IgD-negative memory B cell (primary cell): ENCODE results near the gene SRPK1. TPM values are rescaled to one million over a fixed set of nuclear protein-coding genes. Genes with fewer than 3 reads are reported as not detected.

Source experiments
- H3K27ac Mint-ChIP-seq, 3 donors: one replicate each; pipeline ENCODE4 v1.8.0; 2020 to 2022; ENCODE audit warnings: mild to moderate bottlenecking in 3 of 3, mixed read lengths in 3 of 3, moderate library complexity in 1 of 3
- H3K27me3 Mint-ChIP-seq: one replicate; pipeline ENCODE4 v1.8.0; 2021; ENCODE audit warnings: mixed read lengths
- H3K36me3 Mint-ChIP-seq: one replicate; pipeline ENCODE4 v1.8.0; 2020; ENCODE audit warnings: mild to moderate bottlenecking, mixed read lengths
- H3K4me1 Mint-ChIP-seq, 3 donors: one replicate each; pipeline ENCODE4 v1.8.0; 2020 to 2022; ENCODE audit warnings: mixed read lengths in 3 of 3, mild to moderate bottlenecking in 1 of 3
- H3K4me3 Mint-ChIP-seq, 4 donors: one replicate each; pipeline ENCODE4 v1.8.0; 2020 to 2022; ENCODE audit warnings: mild to moderate bottlenecking in 4 of 4, mixed read lengths in 4 of 4, moderate library complexity in 3 of 4
- H3K9me3 Mint-ChIP-seq, 3 donors: one replicate each; pipeline ENCODE4 v1.8.0; 2020 to 2021; ENCODE audit warnings: mixed read lengths in 3 of 3, mild to moderate bottlenecking in 1 of 3
- polyA plus RNA-seq: library from polyadenylated mRNA; unstranded; fragments of 300-500 nt; fragmentation: Illumina TruSeq; gene quantifications from one replicate; pipeline ENCODE4 v1.2.3, GENCODE V29; 2021

SRPK1 gene
- polyA plus RNA-seq, 1 donor from 2014 or later: 36.0 TPM

DNA sequence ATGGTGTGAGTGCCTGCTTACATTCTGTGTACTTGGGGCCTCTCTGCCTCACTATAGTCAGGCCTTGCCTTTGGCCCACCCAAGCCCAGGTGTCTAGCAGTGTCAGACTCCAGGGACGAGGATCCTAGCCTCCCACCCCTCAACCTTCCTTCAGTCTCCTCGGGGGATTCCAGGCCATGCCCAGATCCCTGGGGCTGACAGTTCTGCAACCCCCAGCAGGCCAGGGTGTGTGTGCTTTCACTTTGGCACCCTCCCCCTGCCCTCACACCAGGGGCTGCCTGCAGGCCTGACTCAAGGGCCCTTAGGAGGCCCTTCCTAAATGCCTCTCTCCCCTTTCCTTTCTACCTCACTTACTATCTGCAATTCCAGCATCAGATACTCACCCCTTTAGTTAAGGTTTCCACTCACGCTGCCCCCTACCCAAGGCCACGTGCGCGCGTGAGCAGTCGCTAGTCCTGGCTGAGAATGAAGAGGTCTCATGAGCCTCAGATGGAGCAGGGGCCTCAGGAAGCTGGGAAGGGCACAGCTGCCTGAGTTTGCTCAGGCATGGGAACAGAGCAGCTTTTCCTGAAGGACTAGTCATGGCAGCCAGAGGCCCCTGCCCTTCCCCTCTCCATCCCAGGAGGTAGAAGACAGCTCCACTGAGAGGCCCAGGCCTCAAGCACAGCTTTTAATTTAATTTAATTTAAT is 122.9 kb downstream of the SRPK1 start:
- Mint-ChIP-seq H3K9me3 (no peaks in the 10 kb centered on the region), H3K4me1 (no peaks in the 10 kb centered on the region), H3K27ac (no peak overlapping the region), H3K27me3 (peaks cover 16% of the 10 kb centered on the region), H3K36me3 (no peaks in the 10 kb centered on the region), H3K4me3 (no peak overlapping the region)

DNA sequence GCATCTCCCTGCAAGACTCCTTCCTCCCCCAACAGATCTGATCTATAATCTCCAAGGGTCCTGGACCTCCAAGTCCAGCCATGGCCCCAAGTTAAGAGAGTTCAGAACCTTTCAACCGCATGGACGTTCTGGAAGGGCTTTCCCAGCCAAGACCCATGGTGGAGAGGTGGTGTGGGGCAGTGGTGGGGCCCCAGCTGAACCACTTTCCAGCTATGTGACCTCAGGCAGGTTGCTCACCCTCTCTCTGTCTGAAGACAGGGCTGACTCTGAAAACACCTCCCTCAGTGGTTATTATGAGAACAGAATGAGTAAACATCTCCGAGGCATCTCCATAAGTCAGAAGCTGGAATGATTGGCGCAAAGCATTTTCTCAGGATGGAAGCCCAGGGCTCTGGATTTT is 124.7 kb downstream of the SRPK1 start:
- Mint-ChIP-seq H3K27ac (no peak overlapping the region), H3K27me3 (peaks cover 16% of the 10 kb centered on the region), H3K4me1 (no peaks in the 10 kb centered on the region), H3K4me3 (no peak overlapping the region), H3K9me3 (no peaks in the 10 kb centered on the region), H3K36me3 (no peaks in the 10 kb centered on the region)

GRCh38 chr6:35795453-35796071 is 125.3 kb downstream of the SRPK1 start:
- Mint-ChIP-seq H3K4me1 (no peaks in the 10 kb centered on the region), H3K36me3 (no peaks in the 10 kb centered on the region), H3K9me3 (no peaks in the 10 kb centered on the region), H3K4me3 (peak overlapping the region in 1 of 4 donors; percentile 29), H3K27ac (no peak overlapping the region), H3K27me3 (peaks cover 16% of the 10 kb centered on the region)

- Mint-ChIP-seq H3K9me3 (peaks cover 0 to 2% (median 0%) of the 10 kb centered on the region in 3 donors), H3K27ac (no peak overlapping the region), H3K4me1 (no peaks in the 10 kb centered on the region), H3K27me3 (peaks cover 17% of the 10 kb centered on the region), H3K36me3 (no peaks in the 10 kb centered on the region), H3K4me3 (no peak overlapping the region)
Measured at GRCh38 chr6:35794536-35795452, 126.1 kb downstream of the SRPK1 start.

DNA sequence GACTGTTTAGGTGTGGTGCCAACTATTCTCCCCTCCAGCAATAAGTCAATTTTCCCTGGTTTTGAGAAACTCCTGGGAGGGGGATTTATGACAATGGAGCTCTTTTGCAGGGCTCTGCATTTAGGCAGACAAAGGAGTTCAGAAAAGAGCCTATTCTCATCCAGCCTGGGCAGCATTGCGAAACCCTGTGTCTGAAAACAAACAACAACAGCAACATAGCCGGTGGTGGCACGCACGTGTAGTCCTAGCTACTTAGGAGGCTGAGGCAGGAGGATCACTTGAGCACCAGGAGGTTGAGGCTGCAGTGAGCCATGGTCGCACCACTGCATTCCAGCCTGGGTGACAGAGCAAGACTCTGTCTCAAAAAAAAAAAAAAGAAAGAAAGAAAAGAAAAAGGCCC is 130.2 kb downstream of the SRPK1 start:
- Mint-ChIP-seq H3K4me3 (no peak overlapping the region), H3K9me3 (peaks cover 0 to 3% (median 0%) of the 10 kb centered on the region in 3 donors), H3K27ac (no peak overlapping the region), H3K36me3 (no peaks in the 10 kb centered on the region), H3K27me3 (peaks cover 36% of the 10 kb centered on the region), H3K4me1 (no peaks in the 10 kb centered on the region)

DNA sequence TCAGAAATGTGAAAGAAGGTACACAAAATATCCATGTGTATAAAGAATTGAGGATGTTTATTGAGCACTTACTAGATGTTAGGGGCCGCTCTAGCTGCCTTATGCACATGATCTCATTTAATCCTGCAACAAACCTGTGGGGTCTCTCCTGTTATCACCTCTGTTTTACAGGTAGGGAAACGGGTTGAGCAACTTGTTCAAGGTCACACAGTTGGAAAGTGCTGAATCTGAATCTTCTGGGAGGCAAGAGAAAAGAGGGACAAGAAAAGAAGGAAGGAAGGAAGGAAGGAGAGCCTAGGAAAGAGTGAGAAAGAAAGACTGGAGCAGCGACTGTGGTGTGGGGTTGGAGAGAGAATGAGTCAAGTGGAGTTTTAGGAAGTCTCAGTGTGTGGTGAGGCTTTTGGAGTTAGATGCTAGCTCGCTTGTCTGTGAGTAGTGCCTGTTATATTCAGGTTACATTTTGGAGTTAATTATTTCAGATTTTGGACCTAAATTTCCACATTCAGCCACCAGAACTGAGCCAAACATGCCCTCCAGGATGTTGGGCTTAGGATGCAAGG is 132.4 kb downstream of the SRPK1 start:
- no peaks in the 10 kb centered on the region for H3K4me1 Mint-ChIP-seq
- no peaks in the 10 kb centered on the region for H3K36me3 Mint-ChIP-seq
- peaks cover 44% of the 10 kb centered on the region for H3K27me3 Mint-ChIP-seq
- H3K27ac Mint-ChIP-seq: no peak overlapping the region
- H3K9me3 Mint-ChIP-seq: peaks cover 0 to 3% (median 0%) of the 10 kb centered on the region in 3 donors
- no peak overlapping the region for H3K4me3 Mint-ChIP-seq

GRCh38 chr6:35787266-35788218 is 133.4 kb downstream of the SRPK1 start:
- no peak overlapping the region for H3K4me3 Mint-ChIP-seq
- no peaks in the 10 kb centered on the region for H3K4me1 Mint-ChIP-seq
- H3K27me3 Mint-ChIP-seq: peaks cover 44% of the 10 kb centered on the region
- H3K36me3 Mint-ChIP-seq: no peaks in the 10 kb centered on the region
- H3K27ac Mint-ChIP-seq: peak overlapping the region in 1 of 3 donors; percentile 43
- peaks cover 0 to 3% (median 0%) of the 10 kb centered on the region in 3 donors for H3K9me3 Mint-ChIP-seq

DNA sequence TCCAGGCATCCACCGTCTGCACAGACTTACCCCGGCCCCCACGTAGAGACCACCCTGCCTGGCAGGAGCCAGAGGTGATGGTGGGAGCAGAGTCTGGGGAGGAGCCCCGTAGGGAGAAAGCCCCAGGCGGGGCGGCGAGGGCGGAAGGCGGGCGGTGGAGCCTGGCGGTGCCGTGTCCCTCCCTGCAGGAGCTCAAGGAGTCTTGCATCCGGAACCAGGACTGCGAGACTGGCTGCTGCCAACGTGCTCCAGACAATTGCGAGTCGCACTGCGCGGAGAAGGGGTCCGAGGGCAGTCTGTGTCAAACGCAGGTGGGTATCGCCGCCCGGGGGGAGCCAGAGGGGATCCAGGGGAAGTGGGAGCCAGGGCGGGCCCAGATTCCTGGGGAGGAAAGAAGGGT is 134.1 kb downstream of the SRPK1 start:
- H3K27me3 Mint-ChIP-seq: peaks cover 44% of the 10 kb centered on the region
- H3K9me3 Mint-ChIP-seq: peaks cover 0 to 3% (median 0%) of the 10 kb centered on the region in 3 donors
- H3K27ac Mint-ChIP-seq: no peak overlapping the region
- no peak overlapping the region for H3K4me3 Mint-ChIP-seq
- H3K36me3 Mint-ChIP-seq: no peaks in the 10 kb centered on the region
- H3K4me1 Mint-ChIP-seq: no peaks in the 10 kb centered on the region

DNA sequence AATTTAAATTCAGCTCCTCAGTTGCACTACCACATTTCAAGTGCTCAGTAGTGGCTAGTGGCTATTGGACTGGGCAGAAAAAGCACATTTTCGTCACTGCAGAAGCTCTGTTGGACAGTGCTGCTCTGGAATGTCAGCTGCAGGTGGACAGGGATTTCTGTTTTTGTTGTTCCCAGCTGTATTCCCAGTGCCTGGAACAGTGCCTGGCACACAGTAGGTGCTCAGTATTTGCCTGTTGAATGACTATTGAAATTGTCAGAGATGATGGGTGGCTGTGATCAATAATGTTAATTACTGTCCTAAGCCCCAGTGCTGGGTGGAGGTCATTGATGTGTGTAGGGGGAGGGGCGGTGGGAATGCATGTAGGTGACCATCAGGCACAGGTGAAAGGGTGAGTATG is 134.6 kb downstream of the SRPK1 start:
- H3K4me1 Mint-ChIP-seq: peaks cover 0 to 1% (median 0%) of the 10 kb centered on the region in 3 donors

DNA sequence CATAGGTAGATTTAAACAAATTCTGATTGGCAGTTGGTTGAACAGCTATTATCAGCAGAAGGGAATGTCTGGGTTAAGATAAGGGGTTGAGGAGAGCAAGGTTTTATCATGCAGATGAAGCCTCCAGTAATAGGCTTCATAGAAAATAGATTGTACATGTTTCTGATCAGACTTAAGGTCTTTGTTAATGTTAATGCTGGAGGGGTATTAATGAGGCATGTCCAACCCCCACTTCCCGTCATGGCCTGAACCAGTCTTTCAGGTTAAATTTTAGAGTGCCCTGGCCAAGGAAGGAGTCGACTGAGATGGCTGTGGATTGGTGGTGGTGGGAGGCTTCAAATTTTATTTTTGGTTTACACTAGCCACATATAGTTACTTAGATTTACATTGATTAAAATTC is 136.7 kb downstream of the SRPK1 start:
- peaks cover 39% of the 10 kb centered on the region for H3K27me3 Mint-ChIP-seq

More for the DNA sequence above, 134.6 kb downstream of the SRPK1 start:
- H3K4me3 Mint-ChIP-seq: no peak overlapping the region
- peaks cover 45% of the 10 kb centered on the region for H3K27me3 Mint-ChIP-seq
- no peak overlapping the region for H3K27ac Mint-ChIP-seq
- no peaks in the 10 kb centered on the region for H3K36me3 Mint-ChIP-seq
- peaks cover 0 to 3% (median 0%) of the 10 kb centered on the region in 3 donors for H3K9me3 Mint-ChIP-seq

More for the DNA sequence above, 136.7 kb downstream of the SRPK1 start:
- H3K36me3 Mint-ChIP-seq: no peaks in the 10 kb centered on the region
- H3K27ac Mint-ChIP-seq: no peak overlapping the region
- no peak overlapping the region for H3K4me3 Mint-ChIP-seq
- peaks cover 0 to 1% (median 0%) of the 10 kb centered on the region in 3 donors for H3K4me1 Mint-ChIP-seq
- H3K9me3 Mint-ChIP-seq: peaks cover 0 to 2% (median 0%) of the 10 kb centered on the region in 3 donors

Other genes starting within 250 kb of the SRPK1 start
- gene FKBP5, start 232.2 kb downstream of the SRPK1 start, polyA plus RNA-seq: 25.1 TPM
- 0.39 TPM for gene ARMC12, start 184.1 kb downstream of the SRPK1 start, polyA plus RNA-seq
- not detected for gene CLPSL2, start 144.5 kb downstream of the SRPK1 start, polyA plus RNA-seq
- gene CLPSL1, start 140.1 kb downstream of the SRPK1 start, polyA plus RNA-seq: not detected
- not detected for gene CLPS, start 123.8 kb downstream of the SRPK1 start, polyA plus RNA-seq
- not detected for gene LHFPL5, start 115.7 kb downstream of the SRPK1 start, polyA plus RNA-seq
- not detected for gene SLC26A8, start 103.5 kb upstream of the SRPK1 start, polyA plus RNA-seq
- 33.4 TPM for gene MAPK14, start 106.7 kb upstream of the SRPK1 start, polyA plus RNA-seq
- gene MAPK13, start 209.4 kb upstream of the SRPK1 start, polyA plus RNA-seq: 47.1 TPM